ENCODE measurements around the gene SSRP1. TPM values are rescaled to one million over a fixed set of nuclear protein-coding genes. Genes with fewer than 3 reads are reported as not detected.

Gene SSRP1
- polyA plus RNA-seq, 2 of the 4 experiments (the other 2 are of a cell fraction): 288 to 357 TPM

GRCh38 chr11:57336111-57336666, 497 bp upstream of the SSRP1 start:
- Histone ChIP-seq H3K27ac (peak overlapping the region; percentile 95 to 99), H3K4me2 (peak overlapping the region; percentile 99), H3K9me3 (no peaks in the 10 kb centered on the region), H3K4me3 (peak overlapping the region; percentile 81), H3K4me1 (peaks cover 18% of the 10 kb centered on the region)
- TF ChIP-seq POLR2A (IDR thresholded peaks at IDR 0.05; ENCODE audit: low read length) (no peak), HOXA7 (CRISPR knock-in tag; IDR thresholded peaks at IDR 0.05) (no peak), JUNB (IDR thresholded peaks at IDR 0.05) (no peak), MYC (IDR thresholded peaks at IDR 0.05; ENCODE audit: borderline replicate concordance, low read length) (no peak), ZC3H11A (IDR thresholded peaks at IDR 0.05) (no peak), MAZ (IDR thresholded peaks at IDR 0.05; ENCODE audit: borderline replicate concordance, low read depth, low read length) (no peak), ATOH8 (CRISPR knock-in tag; IDR thresholded peaks at IDR 0.05; ENCODE audit: low read depth) (no peak), HOXB13 (CRISPR knock-in tag; IDR thresholded peaks at IDR 0.05; ENCODE audit: low read depth) (no peak), RFX5 (IDR thresholded peaks at IDR 0.05) (no peak), RNF2 (IDR thresholded peaks at IDR 0.05; ENCODE audit: borderline replicate concordance, low read depth) (no peak), HOXB5 (CRISPR knock-in tag; IDR thresholded peaks at IDR 0.05) (no peak), TP53 (CRISPR knock-in tag; IDR thresholded peaks at IDR 0.05) (no peak), CHD2 (IDR thresholded peaks at IDR 0.05; ENCODE audit: low read length, partially characterized antibody) (no peak), CTCF (IDR thresholded peaks at IDR 0.05) (no peak), NR3C1 (IDR thresholded peaks at IDR 0.05) (no peak)
- TF ChIP-seq, protein P1, sequence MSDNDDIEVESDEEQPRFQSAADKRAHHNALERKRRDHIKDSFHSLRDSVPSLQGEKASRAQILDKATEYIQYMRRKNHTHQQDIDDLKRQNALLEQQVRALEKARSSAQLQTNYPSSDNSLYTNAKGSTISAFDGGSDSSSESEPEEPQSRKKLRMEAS (IDR thresholded peaks at IDR 0.05): no peak
- TF ChIP-seq, protein P2, sequence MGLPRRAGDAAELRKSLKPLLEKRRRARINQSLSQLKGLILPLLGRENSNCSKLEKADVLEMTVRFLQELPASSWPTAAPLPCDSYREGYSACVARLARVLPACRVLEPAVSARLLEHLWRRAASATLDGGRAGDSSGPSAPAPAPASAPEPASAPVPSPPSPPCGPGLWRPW (IDR thresholded peaks at IDR 0.05): no peak
- no peak for DNase-seq (ENCODE audit: low read depth in 1 of 2, low spot score in 1 of 2)
- FAIRE-seq: peak; percentile 74
- CTCF ChIA-PET: interaction anchor here (0.9 to 2.5 kb wide), 3 partner anchors 9 to 13 kb away, joined by 5 to 10 read pairs (median 8); no protein-coding TSS in a partner anchor
- peak in 1 of 2 experiments; percentile 7; a peak in 1 of 6 replicates for ATAC-seq
- WGBS (ENCODE audit: missing lambda C conversion rate): 38% methylated on average over 12 of the region's 12 CpGs
- POLR2A ChIA-PET: interaction anchor here (1.0 to 2.5 kb wide), 7 partner anchors 9 to 405 kb away, joined by 3 to 35 read pairs (median 5); partner anchors contain the start of genes SELENOH and TNKS1BP1

DNA sequence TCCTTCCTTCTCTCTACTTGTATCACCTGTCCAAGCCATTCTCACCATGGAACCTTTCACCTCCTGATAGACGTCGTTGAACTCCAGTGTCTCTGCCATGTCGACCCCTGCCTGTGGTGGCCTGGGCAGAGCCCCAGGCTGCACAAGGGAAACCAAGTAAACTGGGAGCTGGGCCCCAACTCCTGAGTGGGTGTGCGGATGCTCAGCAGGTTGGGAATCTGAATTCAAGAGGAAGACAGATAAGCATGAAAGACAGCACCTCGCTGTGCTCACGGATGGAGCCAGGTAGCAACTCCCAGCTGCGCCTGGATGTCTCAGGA, 709 bp downstream of the SSRP1 start:
- peaks cover 18% of the 10 kb centered on the region for H3K4me1 ChIP-seq
- ATAC-seq (peak in 1 of 2 experiments; percentile 3; a peak in 4 of 6 replicates), DNase-seq (ENCODE audit: low read depth in 1 of 2, low spot score in 1 of 2) (no peak), FAIRE-seq (no peak)
- CTCF ChIA-PET: interaction anchor here (0.7 to 2.3 kb wide), 5 partner anchors 9 to 122 kb away, joined by 3 to 8 read pairs (median 5); no protein-coding TSS in a partner anchor
- H3K9me3 ChIP-seq: no peaks in the 10 kb centered on the region
- H3K27ac ChIP-seq: peak overlapping the region; percentile 95 to 99
- peak overlapping the region; percentile 99 for H3K4me2 ChIP-seq
- WGBS (ENCODE audit: missing lambda C conversion rate): 5% methylated on average over 7 of the region's 7 CpGs
- peak overlapping the region; percentile 81 for H3K4me3 ChIP-seq
- POLR2A ChIA-PET: interaction anchor here (0.9 to 2.5 kb wide), 8 partner anchors 8 to 407 kb away, joined by 3 to 35 read pairs (median 5); partner anchors contain the start of genes SELENOH and TNKS1BP1
- TF ChIP-seq HOXB13 (CRISPR knock-in tag; IDR thresholded peaks at IDR 0.05; ENCODE audit: low read depth) (no peak), ZFP36 (IDR thresholded peaks at IDR 0.05; ENCODE audit: borderline replicate concordance, partially characterized antibody) (no peak), GATA3 (IDR thresholded peaks at IDR 0.05; ENCODE audit: borderline replicate concordance) (no peak), RFX5 (IDR thresholded peaks at IDR 0.05) (no peak), POLR2A (IDR thresholded peaks at IDR 0.05; ENCODE audit: low read length) (no peak), ZNF302 (CRISPR knock-in tag; IDR thresholded peaks at IDR 0.05) (no peak), EHF (CRISPR knock-in tag; IDR thresholded peaks at IDR 0.05) (no peak), FOSL2 (IDR thresholded peaks at IDR 0.05) (no peak), FOSL2 (CRISPR knock-in tag; IDR thresholded peaks at IDR 0.05) (no peak), NPAS2 (CRISPR knock-in tag; IDR thresholded peaks at IDR 0.05; ENCODE audit: borderline replicate concordance) (no peak)
- TF ChIP-seq, protein P3, sequence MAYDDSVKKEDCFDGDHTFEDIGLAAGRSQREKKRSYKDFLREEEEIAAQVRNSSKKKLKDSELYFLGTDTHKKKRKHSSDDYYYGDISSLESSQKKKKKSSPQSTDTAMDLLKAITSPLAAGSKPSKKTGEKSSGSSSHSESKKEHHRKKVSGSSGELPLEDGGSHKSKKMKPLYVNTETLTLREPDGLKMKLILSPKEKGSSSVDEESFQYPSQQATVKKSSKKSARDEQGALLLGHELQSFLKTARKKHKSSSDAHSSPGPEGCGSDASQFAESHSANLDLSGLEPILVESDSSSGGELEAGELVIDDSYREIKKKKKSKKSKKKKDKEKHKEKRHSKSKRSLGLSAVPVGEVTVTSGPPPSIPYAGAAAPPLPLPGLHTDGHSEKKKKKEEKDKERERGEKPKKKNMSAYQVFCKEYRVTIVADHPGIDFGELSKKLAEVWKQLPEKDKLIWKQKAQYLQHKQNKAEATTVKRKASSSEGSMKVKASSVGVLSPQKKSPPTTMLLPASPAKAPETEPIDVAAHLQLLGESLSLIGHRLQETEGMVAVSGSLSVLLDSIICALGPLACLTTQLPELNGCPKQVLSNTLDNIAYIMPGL (CRISPR knock-in tag; IDR thresholded peaks at IDR 0.05; ENCODE audit: borderline replicate concordance): no peak

All from A549 (cell line).